CD4-positive, alpha-beta T cell treated with Interleukin-1 beta for 1 hour (primary cell): ENCODE measurements around the gene SLC25A28.

Experiments used
- DNase-seq, 2 donors: peaks; one replicate each; pipeline ENCODE4 v3.0.0-alpha.2; 2020 to 2022

Gene SLC25A28, protein sequence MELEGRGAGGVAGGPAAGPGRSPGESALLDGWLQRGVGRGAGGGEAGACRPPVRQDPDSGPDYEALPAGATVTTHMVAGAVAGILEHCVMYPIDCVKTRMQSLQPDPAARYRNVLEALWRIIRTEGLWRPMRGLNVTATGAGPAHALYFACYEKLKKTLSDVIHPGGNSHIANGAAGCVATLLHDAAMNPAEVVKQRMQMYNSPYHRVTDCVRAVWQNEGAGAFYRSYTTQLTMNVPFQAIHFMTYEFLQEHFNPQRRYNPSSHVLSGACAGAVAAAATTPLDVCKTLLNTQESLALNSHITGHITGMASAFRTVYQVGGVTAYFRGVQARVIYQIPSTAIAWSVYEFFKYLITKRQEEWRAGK

GRCh38 chr10:99619851-99620710 is at the start of gene SLC25A28:
TSS of gene SLC25A28 (minus strand) at chr10:99620439. CDS start at chr10:99620335, 104 bp downstream.
- peak; percentile 20 to 97 for DNase-seq

DNA sequence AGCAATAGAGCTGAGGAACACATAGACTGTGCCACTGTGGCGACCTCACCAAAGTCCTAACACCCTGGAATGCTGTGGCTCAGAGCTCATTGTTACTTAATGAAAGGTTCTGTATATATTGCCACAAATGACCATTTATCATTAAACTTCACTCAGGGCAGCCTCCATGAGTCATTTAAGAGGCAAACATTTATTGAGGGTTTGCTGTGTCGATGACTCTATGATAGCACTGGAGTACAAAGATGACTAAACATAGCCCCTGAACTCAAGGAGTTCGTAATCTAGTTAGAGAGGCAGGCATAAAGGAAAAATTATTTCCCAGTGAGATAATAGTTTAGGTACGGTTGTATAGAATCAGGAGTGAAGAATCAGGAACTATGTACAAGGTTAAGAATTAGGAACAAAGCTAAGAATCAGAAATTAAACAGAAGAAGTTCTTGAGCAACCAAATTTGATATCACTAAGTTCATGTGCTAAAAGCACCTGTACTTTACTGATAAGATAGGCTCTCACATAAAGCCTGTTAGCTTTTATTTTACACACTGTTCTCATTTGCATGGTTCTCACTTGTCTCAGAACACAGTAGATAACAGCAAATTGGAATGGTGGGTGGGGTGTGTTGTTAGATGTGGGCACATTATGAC is 47.0 kb upstream of the SLC25A28 start:
- DNase-seq, result no peak

- DNase-seq, result no peak
These were observed 45.1 kb upstream of the SLC25A28 start for GRCh38 chr10:99665304-99665703.

GRCh38 chr10:99661377-99661763 is 41.1 kb upstream of the SLC25A28 start:
- no peak for DNase-seq

GRCh38 chr10:99660662-99661376 is 40.6 kb upstream of the SLC25A28 start:
- no peak for DNase-seq

GRCh38 chr10:99659868-99660366 is 39.7 kb upstream of the SLC25A28 start:
- no peak for DNase-seq

DNA sequence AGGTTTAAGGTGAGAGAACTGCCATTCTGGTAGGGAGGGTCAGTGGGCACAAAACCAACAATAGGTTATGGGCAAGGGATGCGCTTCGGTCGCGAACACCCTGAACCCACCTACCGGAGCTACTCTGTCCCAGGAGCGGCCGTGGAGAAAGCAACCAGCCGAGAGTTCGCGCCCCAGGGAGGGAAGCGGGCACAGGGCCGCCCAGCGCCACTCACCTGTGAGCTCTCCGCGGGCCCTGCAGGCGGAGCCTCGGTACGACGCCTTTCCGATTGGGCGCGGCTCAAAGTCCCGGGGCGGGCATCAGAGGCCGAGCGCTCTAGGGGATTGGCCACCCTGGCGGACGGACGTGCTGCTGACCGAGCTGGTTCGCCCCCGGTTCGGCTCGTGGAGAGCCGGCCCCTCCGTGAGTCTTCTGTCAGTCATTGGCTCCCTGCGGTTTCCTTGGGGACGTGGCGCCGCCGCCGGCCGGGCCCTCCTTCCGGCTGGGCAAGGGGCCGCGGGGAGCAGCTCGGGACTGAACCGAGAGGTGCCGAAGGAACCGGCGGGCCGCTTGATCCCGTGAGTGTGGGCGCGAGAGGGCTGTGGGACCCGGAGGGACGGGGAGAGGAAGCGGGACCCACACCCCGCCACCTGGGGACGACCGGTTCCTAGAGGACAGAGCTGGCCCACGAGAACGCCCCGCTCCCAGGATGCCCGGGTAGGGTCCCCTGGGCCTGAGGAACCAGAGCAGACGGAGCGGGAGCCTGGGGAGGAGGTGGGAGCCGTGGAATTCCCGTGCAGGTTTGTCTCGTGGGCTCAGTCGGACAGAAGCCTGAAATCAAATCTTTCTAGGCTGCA is 39.0 kb upstream of the SLC25A28 start, which contains the start of gene ENTPD7:
TSS of gene ENTPD7 (plus strand) at position 479 of the 837 bp plus-strand sequence. CDS start 448 bp downstream, outside the sequence.
- peak; percentile 89 to 90 for DNase-seq

GRCh38 chr10:99658622-99659030 is 38.4 kb upstream of the SLC25A28 start:
- peak; percentile 30 to 35 for DNase-seq

GRCh38 chr10:99656199-99657064 is 36.2 kb upstream of the SLC25A28 start:
- no peak for DNase-seq

DNA sequence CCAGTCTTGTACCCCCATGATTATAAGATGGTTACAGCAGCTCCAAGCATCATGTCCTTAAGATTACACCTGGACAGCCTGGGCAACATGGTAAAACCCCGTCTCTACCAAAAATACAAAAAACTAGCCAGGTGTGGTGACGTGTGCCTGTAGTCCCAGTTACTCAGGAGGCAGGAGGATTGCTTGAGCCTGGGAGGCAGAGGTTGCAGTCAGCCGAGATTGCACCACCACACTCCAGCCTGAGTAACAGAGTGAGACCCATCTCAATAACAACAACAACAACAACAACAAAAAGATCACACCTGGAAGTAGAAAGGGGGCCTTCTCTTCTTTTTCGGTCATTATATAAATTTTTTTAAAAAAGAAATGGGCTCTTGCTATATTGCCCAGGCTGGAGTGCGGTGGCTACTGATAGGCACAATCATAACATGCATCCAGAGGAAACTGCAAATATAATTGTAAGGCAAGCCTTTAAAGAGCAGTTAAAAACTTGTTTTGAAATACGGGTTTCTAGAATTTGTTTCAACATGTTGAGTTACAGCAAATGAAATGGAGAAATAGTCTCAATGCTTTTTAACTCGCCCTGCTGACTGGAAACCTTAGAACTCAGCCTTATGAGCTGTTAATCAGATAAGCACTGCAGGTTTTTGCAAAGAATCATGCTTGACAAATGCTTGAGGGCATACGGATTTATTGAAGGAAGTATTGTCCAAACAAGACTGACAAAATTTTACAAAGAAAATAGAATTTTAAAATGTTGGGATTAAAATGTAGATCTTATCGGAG is 34.3 kb upstream of the SLC25A28 start:
- DNase-seq, result no peak

DNA sequence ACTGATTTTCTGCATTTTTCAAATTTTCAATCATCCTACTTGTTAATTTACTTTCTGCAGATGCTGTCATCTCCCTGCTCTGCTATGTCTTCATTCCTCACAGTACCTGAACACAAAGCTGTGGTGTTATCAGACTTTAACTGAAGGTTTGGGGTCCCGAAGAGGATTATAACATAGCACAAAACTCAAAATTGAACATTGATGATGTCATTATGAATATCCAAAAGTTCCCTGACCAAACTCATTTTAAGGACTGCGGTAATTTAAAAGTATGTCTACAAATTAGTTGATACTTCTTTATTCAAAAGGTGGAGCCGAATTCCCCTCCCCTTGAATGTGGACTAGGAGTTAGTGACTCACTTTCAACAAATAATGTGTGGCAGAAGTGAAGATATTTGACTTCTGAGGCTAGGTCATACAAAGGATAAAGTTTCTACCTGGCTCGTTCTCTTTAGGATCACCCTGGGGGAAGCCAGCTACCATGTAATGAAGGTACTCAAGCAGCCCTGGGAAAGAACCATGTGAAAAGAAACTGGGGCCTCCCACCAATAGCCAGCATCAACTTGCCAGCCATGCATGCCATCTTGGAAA is 32.7 kb upstream of the SLC25A28 start:
- no peak for DNase-seq

DNA sequence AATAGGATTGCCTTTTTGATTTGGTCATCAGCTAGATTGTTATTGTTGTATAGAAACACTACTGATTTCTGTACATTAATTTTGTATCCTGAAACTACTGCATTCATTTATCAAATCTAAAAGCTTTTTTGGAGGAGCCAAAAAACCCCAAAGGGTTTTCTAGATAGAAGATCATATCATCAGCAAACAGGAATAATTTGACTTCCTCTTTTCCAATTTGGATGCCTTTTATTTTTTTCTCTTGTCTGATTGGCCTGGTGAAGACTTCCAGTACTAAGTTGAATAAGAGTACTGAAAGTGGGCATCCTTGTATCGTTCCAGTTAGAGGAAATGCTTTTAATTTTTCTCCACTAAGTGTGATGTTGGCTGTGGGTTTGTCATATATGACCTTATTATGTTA is 28.5 kb upstream of the SLC25A28 start:
- no peak for DNase-seq

GRCh38 chr10:99647601-99648151 is 27.4 kb upstream of the SLC25A28 start:
- DNase-seq, result no peak

DNA sequence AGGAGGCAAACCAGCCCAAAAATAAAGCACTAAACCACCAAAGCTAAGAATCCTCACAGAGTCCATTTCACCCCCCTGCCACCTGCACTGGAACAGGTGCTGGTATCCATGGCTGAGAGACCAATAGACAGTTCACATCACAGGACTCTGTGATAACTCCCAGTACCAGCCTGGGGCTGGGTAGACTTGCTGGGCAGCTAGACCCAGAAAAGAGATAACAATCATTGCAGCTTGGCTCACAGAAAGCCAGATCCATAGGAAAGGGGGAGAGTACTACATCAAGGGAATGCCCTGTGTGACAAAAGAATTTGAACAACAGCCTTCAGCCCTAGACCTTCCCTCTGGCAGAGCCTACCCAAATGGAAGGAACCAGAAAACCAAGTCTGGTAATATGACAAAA is 13.6 kb upstream of the SLC25A28 start:
- DNase-seq, result no peak

- DNase-seq, result no peak
These were observed 11.3 kb upstream of the SLC25A28 start for GRCh38 chr10:99631496-99631895.

DNA sequence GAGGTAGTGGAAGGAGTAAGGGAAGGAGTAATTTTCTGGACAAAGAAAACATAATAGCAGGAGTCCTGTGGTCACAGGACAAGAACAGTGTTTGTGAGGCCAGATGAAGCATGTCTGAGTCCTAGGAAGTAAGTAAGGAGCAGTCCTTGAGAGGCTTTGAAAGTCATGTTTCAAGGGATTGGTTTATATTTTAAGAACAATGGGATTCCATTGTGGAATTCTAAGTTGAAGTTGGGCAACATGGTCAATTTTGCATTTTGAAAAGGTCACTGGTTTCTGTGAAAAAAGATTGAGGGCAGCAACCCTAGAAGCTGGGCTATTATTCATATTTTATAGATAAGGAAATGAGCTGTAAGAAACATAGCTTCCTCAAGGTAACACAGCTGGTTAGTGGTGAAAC is 10.8 kb upstream of the SLC25A28 start:
- DNase-seq, result no peak

GRCh38 chr10:99630433-99630832 is 10.2 kb upstream of the SLC25A28 start:
- DNase-seq, result peak; percentile 11 to 18

DNA sequence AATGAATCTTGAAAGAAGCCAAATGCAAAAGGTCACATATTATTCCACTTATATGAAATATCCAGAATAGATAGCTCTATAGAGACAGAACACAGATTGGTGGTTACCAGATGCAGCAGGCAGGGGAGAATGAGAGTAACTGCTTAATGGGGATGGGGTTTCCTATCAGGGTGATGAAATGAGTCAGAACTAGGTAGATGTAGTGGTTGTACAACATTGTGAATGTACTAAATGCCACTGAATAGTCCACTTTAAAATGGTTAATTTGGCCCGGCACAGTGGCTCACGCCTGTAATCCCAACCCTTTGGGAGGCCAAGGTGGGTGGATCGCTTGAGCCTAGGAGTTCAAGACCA is 9.4 kb upstream of the SLC25A28 start:
- DNase-seq, result no peak
